OCI-LY1 (cell line): Measurements from ENCODE around the gene NEURL1B.

ENCODE experiments used
- EZH2 ChIP-seq: fragments of 200-600 bp; sonication (generic), shearing (Covaris generic); IDR thresholded peaks from 2 replicates; pipeline ENCODE4 v1.8.0; 2017; ENCODE audit warnings: borderline replicate concordance, mixed run types, mild to moderate bottlenecking, antibody characterized with exemption, low read length, moderate library complexity, mixed read lengths
- TF ChIP-seq, protein P1 (sequence below): fragments of 200-600 bp; sonication (generic), shearing (Covaris generic); IDR thresholded peaks from 2 replicates; pipeline ENCODE4 v1.5.1; 2017; ENCODE audit warnings: mild to moderate bottlenecking, antibody characterized with exemption, low read length, moderate library complexity, mixed read lengths

DNA sequence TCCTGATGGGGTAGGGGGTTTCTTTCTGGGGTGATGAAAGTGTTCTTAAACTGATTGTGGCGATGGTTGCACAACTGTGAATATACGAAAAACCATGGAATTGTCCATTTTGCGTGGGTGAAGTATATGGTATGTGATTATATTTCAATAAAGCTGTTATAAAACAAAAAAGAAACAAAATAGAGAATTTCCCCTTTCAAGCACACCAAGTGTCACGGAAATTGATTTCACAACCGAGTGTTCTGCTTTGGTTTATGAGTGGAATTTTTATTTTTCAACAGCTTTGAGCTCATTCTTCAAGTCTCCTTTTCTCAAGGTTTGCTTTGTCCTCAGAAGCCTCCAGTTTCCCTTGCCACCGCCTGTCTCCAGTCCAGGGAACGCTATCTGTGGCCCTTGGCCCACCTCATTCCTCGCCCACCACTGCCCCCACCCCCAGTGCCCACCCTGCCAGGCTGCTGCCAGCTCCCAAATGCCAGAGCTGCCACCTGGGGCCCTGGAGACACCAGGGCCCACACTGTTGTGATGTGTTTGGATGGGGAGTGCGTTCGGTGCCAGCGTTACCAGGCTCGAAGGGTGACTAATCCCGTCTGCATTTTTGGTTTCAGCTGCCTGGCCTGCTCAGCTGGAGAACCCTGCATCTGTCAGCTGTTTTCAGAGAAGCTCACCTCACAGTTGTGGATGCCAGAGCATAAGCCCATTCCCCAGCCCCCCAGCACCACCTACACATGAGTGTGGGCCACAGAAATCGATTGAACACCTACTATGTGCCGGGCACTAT, 99.6 kb downstream of the NEURL1B start:
- TF ChIP-seq, protein P1, sequence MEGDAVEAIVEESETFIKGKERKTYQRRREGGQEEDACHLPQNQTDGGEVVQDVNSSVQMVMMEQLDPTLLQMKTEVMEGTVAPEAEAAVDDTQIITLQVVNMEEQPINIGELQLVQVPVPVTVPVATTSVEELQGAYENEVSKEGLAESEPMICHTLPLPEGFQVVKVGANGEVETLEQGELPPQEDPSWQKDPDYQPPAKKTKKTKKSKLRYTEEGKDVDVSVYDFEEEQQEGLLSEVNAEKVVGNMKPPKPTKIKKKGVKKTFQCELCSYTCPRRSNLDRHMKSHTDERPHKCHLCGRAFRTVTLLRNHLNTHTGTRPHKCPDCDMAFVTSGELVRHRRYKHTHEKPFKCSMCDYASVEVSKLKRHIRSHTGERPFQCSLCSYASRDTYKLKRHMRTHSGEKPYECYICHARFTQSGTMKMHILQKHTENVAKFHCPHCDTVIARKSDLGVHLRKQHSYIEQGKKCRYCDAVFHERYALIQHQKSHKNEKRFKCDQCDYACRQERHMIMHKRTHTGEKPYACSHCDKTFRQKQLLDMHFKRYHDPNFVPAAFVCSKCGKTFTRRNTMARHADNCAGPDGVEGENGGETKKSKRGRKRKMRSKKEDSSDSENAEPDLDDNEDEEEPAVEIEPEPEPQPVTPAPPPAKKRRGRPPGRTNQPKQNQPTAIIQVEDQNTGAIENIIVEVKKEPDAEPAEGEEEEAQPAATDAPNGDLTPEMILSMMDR: no peak
- TF ChIP-seq EZH2: no peak
